Activated T-cell treated with anti-CD3 and anti-CD28 coated beads for 24 hours (primary cell): ENCODE data around the gene NEK2.
"Not testable (repeated sequence)": the region's sequence is repeated elsewhere in the genome, so short reads cannot be mapped to it uniquely, and the experiment has no call there.

Experiments used
- DNase-seq: peaks from one replicate; pipeline ENCODE4 v3.0.0-alpha.2; 2020; ENCODE audit warnings: low read depth

NEK2 gene

DNA sequence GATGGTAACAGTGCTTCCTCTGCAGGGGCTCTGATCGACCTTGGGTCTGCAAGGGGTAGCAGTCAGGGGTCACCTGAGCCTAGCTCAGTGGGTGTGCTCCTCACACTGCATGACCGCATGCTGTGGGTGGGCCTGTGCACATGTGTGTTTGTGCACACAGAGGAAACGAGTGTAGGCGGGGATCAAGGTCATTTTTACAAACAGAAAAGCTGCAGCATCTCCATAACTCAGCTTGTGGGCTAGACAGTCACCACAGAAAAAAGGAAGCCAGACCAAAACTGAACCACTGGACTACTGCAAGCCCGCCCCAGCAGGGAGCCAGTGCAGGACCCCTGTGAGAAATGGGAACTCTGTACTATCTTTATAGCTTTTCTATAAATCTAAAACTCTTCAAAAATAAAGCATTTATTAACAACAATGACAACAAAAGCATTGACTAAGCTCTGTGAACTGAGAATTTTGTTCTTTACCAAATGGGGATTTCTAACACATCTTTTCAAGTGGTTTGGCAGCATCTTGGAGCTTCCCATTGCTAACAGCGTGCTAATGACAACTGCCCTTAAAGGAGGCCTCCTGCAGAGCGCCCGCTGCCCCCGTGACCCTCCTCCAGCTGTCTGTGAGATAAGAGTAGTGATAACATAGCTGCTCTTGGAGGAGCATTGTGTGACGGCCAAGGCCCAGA is 19.9 kb upstream of the NEK2 start:
- DNase-seq = no peak

DNA sequence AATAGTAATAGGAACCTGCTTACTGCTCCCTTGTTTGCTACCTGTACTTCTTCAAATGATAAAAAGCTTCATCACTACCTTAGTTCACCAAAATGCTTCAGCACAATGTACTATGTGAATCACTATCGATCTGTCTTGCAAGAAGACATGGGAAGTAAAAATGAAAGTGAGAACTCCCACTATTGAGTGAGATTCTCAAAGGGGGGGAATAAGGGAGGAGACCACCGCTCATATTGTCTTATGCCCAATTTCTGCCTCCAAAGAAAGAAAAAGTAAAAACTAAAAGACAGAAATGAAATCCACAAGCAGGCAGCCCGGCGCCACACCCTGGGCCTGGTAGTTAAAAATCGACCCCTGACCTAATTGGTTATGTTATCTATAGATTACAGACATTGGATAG is 18.5 kb upstream of the NEK2 start:
- DNase-seq = not testable (repeated sequence)

DNA sequence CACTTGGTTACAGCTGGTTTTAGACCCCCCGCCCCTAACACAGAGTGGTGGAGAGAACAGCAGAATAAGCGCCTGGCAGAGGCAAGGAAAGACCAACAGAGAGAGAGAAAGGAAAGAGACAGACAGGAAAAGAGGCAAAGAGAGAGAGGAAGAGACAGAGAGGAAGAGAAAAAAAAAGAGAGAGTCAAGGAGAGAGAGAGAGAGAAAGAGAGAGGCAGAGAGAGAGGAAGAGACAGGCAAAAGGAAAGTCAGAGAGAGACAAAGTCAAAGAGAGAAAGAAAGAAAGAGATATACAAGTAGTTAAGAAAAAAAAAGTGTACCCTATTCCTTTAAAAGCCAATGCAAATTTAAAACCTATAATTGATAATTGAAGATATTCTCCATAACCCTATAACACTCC is 13.0 kb upstream of the NEK2 start:
- DNase-seq = no peak

DNA sequence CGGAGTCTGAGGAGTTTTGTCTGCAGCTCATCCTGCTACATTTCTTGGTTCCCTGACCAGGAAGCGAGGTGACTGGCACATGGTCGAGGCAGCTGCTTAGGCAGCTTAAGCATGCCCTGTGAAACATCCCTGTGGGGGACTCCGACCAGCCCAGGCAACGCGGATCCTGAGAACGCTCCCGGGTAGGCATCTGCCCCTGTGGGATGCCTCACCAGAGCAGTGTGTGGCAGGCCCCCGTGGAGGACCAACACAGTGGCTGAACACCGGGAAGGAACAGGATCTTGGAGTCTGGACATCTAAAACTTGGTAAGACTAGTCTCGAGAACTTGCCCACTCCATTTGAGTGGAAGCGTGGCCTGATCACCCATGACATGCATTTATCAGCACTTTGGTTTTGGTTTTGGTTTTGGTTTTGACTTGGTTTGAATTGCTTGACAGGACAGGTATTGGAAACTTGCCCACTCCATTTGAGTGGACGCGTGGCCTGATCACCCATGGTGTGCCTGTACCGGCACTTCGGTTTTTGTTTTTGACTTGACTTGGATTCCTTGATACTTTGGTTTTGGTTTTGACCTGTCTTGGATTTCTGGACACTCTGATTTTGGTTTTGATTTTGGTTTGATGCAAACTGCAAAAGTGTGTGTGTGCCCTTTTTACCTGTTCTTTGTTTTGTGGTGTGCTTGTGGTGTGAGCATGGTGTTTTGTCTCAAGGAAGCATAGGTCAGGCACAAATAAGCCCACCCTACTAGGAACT is 12.2 kb upstream of the NEK2 start:
- DNase-seq = no peak

DNA sequence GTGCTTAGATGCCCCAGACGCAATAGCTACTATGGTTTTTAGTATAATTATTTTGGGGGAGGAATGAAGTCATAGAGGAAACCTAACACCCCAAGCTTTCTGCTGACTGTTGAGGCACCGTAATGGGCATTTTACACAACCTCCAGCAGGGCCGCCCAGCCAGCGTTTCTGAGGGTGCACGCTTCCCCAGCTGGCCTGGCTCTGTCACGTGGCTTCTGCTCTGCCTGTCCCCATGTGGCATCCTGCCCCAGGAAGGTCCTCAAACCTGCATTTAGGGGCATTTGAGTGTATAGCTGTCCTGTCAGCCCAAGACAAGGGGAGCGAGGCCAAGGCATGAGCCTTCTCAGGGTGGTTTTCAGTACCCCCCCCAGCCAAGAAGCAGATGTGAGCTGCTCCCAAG is 10.4 kb upstream of the NEK2 start:
- DNase-seq = no peak

DNA sequence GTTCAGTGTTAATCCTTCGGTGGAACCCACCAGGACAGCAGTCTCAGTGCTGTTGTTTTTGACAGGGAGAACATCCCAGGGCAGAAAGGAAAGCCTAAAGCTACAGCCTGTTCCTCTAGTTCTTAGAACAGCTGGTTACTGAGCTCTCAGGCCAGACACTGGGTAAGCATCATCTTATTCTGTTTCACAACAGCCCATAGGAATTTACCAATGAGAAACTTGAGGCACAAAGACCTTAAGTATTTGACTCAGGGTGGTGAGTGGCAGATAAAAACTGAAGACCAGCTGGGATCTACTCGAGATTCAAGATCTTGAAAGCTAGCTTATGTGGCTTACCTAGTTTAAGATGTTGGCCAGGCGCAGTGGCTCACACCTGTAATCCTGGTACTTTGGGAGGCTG is 9.4 kb upstream of the NEK2 start:
- no peak for DNase-seq

DNA sequence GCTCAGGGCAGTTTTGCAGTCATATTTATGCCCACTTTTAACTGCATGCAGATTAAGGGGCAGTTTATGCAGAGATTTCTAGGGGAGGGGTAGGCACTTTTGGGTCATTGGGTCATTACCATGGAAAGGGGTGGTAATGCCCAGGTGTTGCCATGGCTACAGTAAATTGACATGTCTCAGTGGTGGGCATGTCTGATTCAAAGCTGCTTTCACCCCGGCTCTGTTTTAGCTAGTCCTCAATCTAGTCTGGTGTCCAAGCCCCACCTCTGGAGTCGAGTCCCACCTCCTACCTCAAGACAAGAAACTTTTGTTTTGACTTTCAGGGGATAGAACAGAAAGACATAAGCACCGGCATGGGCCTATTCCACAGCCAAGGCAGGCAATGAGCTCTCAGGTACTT is 8.9 kb upstream of the NEK2 start:
- no peak for DNase-seq

DNA sequence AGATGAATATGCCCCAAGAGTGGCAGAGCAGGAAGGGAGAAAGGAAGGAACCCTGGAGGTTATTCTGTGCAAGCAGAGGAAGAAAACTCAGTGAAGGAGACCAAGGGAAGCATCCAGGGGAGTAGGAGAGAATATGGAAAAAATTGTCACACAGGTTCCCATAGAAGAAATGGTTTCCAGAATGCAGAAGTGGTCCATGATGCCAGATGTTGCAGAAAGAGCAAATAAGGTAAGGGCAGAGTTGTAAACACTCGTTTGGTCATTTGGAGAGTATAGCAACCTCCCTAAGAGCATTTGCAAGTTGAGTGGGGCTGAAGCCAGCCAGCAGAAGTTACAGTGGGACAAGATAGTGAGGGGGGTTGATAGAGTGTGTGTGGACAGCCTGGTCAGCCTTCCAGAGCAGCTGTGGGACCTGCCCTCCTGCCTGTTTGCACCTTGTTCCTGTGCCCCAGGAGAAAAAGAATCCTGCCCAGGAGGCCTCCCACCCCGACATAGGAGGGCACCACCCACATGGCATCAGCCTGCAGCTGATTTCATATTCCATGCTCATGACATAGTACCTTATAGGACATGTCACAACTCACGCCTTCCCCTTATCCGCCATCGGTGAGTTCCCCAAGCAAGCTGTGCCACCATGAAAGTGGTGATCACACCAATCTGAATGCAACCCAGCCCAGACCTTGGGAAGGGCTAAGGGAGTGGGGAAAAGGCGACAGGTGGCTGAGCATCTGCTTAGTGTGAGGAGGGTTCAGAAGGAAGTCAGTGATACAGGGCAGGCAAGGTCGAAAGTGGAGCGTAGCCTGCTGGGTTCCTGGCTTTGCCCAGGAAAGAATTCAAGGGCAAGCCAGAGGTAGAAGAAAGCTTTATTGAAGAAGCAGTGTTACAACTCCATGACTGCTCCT is 8.2 kb upstream of the NEK2 start:
- no peak for DNase-seq

DNA sequence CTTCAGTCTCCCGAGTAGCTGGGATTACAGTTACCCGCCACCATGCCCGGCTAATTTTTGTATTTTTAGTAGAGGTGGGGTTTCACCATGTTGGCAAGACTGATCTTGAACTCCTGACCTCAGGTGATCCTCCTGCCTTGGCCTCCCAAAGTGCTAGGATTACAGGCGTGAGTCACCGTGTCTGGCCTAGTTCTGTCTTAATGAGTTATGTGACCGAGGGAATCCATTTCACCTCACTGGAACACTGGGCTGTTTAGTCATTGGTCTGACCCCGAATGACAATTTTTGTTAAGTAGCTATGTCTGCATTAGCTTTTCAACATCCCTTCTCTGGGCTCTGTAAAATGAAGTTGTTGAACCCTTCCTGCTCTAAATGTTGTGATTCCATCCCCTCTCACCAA is 6.8 kb upstream of the NEK2 start:
- not testable (repeated sequence) for DNase-seq

DNA sequence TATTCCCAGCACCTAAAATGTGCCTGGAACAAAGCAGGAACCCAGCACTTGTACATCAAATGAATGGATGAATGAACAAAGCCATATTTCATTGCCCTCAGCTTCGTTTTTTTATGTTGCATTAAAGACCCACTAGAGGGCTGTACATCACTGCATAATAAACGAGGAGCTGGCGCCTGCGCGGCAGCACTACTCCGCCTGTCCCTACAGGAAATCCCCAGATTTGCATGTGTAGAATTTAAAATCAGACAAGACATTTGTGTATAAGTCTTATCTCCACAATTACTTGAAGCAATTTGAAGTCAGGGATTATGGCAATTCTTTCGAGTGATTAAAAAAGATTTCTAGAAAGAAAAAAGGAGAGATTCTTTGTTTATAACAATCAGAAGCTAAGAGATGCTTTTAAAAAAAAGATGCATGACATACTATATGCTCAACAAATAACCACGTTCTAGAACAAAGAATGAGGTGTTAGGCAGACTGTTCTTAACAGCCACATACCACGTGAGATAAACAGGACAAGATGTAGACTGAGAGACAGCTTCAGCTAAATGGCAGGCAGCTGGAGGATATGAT is 5.4 kb upstream of the NEK2 start:
- DNase-seq = peak; percentile 65

DNA sequence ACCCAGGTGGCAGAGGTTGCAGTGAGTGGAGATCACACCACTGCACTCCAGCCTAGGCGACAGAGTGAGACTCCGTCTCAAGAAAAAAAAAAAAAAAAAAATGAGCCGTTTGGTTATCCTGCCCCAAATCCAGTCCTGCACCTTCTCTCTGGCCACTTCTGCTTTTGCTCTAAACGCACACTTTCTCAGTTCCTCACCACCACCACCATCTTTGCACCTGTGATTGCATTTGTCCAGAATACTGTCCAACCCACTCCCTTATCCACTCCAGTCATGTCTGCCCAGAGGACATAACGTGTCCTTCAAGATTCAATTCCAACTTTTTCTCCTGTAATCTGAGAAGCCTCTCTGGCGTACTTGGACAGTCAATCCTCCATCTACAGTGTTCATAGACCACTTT is 2.2 kb upstream of the NEK2 start:
- DNase-seq = no peak

DNA sequence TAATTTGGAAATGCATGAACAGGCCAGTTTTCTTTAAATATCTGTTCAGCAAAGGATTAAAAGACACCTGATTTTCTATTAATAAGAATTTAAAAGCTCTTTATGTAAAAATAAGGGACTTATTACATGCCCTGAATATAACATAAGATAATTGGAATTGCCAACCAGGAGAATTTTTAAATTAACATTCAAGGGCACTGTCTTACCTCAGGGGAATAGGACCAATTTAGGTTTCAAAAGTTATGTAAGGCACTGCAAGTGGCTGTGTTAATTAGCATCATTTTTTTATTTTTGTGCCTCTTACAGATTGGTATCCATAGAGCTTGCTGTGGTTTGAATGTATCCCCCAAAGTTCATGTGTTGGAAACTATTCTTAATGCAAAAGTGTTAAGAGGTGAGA is 1.3 kb upstream of the NEK2 start:
- no peak for DNase-seq

DNA sequence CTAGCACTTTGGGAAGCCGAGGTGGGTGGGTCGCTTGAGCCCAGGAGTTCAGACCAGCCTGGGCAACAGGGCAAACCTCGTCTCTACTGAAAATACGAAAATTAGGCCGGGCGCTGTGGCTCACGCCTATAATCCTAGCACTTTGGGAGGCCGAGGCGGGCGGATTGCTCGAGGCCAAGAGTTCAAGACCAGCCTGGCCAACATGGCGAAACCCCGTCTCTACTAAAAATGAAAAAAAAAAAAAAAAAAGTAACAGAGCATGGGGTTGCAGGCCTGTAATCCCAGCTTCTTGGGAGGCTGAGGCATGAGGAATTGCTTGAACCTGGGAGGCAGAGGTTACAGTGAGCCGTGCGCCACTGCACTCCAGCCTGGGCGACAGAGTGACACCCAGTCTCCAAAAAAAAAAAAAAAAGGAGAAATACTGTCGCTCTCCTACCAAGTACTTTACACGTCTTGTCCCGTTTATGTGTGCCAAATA is 724 bp upstream of the NEK2 start:
- DNase-seq = no peak

DNA sequence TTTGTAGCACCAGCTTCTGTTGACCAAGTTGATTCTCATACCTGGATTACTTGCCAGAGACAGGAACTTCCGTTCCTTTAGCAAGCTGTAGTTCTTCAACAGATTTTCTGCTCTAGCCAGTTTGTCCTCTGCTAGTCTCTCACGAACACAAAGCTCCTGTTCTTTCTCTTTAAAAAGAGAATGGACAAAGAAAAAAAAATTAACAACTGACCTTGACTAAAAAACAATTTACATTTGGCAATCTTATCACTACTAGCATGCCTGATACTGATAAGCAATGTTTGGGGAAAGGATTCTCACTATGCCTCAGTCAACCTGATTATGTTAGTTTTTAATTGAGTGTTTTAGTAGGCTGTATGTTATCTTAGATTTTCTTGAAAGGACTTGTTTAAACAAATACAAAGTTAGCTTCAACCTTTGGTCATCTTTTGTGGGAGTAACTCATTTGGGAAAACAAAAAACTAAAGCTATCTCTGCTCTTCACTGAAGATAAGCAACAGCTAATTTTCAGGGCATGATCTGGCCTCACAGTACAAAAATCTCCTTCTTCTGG is 8.3 kb downstream of the NEK2 start:
- no peak for DNase-seq

DNA sequence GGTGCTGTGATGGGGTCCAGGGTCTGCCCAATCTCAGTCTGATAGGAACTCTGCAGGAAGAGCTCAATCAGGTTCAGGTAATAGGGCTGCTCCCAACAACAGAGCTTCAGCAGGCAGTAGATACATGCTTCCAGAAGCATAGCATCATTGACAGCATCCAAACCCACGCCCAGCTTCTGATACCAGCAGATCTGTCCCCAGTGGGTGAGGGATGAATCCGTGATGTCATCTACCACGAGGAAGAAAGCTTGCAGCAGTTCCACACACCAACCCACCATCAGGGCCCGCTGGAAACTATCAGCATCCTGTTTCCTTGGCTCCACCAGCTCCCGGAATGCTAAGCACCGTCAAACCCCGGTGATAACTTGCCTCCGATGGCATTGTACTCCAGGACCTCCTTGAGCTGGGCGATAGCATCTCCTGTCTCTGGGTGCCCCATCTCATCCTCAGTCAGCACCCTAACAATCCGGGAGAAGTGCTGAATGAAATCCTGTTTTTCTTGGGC is 14.7 kb downstream of the NEK2 start:
- no peak for DNase-seq

DNA sequence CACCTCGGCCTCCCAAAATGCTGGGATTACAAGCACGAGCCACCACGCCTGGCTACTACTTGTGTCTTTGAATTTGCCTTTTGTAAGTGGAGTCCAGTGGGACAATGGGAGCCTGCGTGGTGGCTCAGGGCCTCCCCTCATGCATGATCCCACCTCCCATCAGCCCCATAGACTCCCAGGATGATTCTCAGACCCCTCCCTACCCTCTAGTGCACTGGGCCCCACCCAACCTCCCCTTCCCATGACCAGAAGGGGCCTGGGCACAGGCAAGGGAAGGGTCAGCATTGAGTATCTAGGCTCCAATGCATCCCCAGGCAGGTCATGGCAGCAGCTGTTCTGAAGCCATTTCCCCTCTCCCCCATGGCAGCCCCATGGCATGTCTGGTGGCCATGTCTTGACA is 18.7 kb downstream of the NEK2 start:
- DNase-seq = no peak

DNA sequence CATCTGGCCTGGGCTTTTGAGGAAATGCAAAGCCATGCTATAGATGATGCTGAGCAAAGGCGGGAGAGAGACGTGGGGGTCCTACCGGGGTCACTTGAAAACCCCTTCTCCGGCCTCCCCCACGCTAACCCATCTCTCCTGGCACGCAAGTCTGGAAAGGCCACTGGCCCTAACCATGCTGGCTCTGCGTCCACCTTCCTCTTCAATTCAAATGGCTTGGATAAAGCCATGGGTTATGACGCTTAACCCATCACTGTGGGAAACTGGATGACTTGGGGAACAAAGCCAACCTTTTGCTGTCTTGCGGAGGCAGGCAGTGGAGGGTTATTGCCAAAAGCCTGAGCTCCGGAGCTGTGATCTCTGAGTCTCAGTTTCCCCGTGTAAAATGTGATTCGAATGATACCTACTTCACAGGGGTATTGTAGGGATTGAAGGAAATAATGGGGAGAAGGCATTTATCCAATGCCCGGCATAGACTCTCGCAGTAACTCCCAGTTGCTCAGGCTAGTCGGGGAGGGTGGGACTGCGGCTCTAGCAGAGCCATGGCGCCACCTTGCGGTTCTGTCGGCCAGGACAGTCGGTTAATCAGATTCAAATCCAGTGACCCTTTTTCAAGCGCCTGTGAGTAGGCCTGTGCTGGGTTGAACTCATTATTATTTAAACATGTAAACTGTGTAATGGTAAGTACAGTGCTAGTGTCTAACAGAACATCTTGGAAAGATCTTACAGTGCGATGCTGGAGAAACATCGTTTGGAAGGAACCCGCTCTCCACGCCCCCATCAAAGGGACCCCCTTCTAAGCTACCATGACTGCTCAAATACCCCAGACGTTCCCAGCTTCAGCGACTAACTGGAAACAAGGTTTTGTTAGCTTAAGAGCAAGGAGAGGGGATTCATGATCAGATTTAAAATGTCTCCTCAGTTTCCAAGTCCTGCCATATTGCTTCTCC is 20.3 kb downstream of the NEK2 start:
- DNase-seq = peak; percentile 74

DNA sequence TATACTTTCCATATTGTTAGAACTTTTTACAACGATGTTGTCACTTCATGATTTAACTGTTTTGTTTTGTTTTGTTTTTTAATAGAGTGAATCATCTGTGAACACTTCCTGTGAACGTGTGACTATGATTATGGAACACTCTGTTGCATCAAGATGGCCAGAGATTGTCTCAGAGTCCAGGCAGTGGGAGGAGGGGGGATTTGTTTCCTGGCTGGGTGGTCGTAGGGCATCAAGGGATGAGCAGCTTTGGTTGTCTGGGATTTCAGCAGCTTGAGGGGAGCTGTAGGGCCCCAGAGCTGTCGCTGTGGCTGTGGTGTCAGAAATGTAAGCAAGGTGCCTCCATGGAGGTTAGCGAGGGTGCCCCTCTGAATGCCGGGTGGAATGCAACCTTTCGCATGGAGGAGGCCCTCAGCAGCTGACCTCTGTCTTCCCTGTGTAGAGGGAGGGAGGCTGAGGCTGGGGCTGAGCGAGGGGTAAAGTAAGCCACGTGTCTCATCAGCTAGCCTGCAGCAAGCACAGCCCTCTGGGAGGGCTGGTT is 21.4 kb downstream of the NEK2 start:
- no peak for DNase-seq

DNA sequence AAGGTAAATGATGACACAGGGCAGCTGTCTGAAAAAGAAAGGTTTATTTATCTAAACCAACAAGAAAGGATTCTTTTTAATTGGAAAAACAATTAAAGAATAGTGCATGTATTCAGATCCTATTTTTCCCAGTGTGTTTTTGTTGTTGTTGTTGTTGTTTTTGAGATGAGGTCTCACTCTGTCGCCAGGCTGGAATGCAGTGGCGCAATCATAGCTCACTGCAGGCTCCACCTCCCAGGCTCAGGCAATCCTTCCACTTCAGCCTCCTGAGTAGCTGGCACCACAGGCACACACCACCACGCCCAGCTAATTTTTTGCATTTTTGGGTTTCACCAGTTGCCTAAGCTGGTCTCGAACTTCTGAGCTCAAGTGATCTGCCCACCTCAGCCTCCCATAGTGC is 22.1 kb downstream of the NEK2 start:
- no peak for DNase-seq

DNA sequence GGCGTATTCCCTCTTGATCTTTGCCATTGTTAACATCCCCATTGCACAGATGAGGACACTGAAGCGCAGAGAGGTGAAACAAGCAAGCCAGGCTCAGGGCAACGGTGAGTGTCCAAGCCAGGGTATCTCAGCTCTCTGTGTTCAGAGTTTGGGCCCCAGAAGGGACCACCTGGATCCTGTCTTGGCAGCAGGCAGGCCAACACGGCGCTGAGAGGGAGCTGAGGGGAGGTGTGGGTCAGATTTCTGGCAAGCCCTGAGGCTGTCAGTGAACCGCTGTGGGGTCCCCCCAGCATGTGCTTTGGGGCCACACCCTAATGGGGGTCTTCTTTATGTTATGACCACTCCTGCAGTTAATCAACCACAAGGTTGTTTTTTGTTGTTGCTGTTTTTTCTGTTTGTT is 23.1 kb downstream of the NEK2 start:
- DNase-seq = no peak
